Measurements from ENCODE around the gene RAB30. TPM values are rescaled to one million over a fixed set of nuclear protein-coding genes. Genes with fewer than 3 reads are reported as not detected.

Gene RAB30
- total RNA-seq, 1 experiment from 2014 or later = 6.2 TPM

GRCh38 chr11:82976786-82977185, 94.9 kb downstream of the RAB30 start (continued):
- TF ChIP-seq STAT6 (CRISPR knock-in tag; conservative IDR thresholded peaks at IDR 0.05; ENCODE audit: low read depth) (no peak), ATF1 (CRISPR knock-in tag; IDR thresholded peaks at IDR 0.05) (no peak), SMAD4 (CRISPR knock-in tag; IDR thresholded peaks at IDR 0.05) (no peak)

GRCh38 chr11:82975882-82976281, 95.8 kb downstream of the RAB30 start:
- Mint-ChIP-seq H3K4me3 (no peak overlapping the region), H3K27me3 (ENCODE audit: low read depth) (no peaks in the 10 kb centered on the region), H3K27ac (no peak overlapping the region; the same call in 1 of the 2 replicates), H3K36me3 (no peaks in the 10 kb centered on the region), H3K9me3 (no peaks in the 10 kb centered on the region), H3K4me1 (no peaks in the 10 kb centered on the region)
- ChIA-PET CTCF (no interaction called here), POLR2A (no interaction called here)
- TF ChIP-seq FOXJ3 (CRISPR knock-in tag; IDR thresholded peaks at IDR 0.05; ENCODE audit: borderline replicate concordance) = no peak
- no peak for TF ChIP-seq MYBL2 (CRISPR knock-in tag; IDR thresholded peaks at IDR 0.05)
- no peak for TF ChIP-seq CBFB (CRISPR knock-in tag; IDR thresholded peaks at IDR 0.05; ENCODE audit: low read depth)
- TF ChIP-seq RELA (CRISPR knock-in tag; IDR thresholded peaks at IDR 0.05; ENCODE audit: borderline replicate concordance) = no peak
- no peak for TF ChIP-seq ERG (CRISPR knock-in tag; IDR thresholded peaks at IDR 0.05)
- TF ChIP-seq KAT7 (CRISPR knock-in tag; IDR thresholded peaks at IDR 0.05; ENCODE audit: borderline replicate concordance) = no peak
- no peak for TF ChIP-seq ZNF121 (CRISPR knock-in tag; IDR thresholded peaks at IDR 0.05)
- no peak for TF ChIP-seq ESRRA (CRISPR knock-in tag; IDR thresholded peaks at IDR 0.05; ENCODE audit: borderline replicate concordance)
- no peak for TF ChIP-seq ZNF281 (CRISPR knock-in tag; IDR thresholded peaks at IDR 0.05)
- TF ChIP-seq SMAD4 (CRISPR knock-in tag; IDR thresholded peaks at IDR 0.05) = no peak
- TF ChIP-seq AR (CRISPR knock-in tag; IDR thresholded peaks at IDR 0.05) = no peak
- no peak for TF ChIP-seq FOXK1 (CRISPR knock-in tag; IDR thresholded peaks at IDR 0.05)
- TF ChIP-seq ZBTB43 (CRISPR knock-in tag; IDR thresholded peaks at IDR 0.05) = no peak
- TF ChIP-seq PRRX2 (CRISPR knock-in tag; IDR thresholded peaks at IDR 0.05) = no peak
- DNase-seq (ENCODE audit: low spot score) (no peak), ATAC-seq (no peak)

Data from WTC11 (cell line).